GM18873 (cell line): Measurements from ENCODE around the gene NLRP2B.
"Not testable (repeated sequence)": the region's sequence is repeated elsewhere in the genome, so short reads cannot be mapped to it uniquely, and the experiment has no call there.

Experiments used
- ATAC-seq: cut with Tn5 transposase; IDR thresholded peaks from one replicate; pipeline ENCODE4 v1.9.1; 2021; ENCODE audit warnings: mild to moderate bottlenecking, moderate library complexity, moderate number of reproducible peaks; ENCODE audit not compliant: unreplicated experiment, low FRiP score

NLRP2B gene

GRCh38 chrX:57680160-57680559 lies at the start of gene NLRP2B:
Gene NLRP2B (minus strand): TSS chrX:57680260.
- no peak for ATAC-seq

GRCh38 chrX:57725995-57726394 lies 45.9 kb upstream of the NLRP2B start:
- not testable (repeated sequence) for ATAC-seq

GRCh38 chrX:57681341-57681740 lies 1.3 kb upstream of the NLRP2B start:
- ATAC-seq, result no peak

GRCh38 chrX:57678686-57679428 lies 1.2 kb downstream of the NLRP2B start:
- ATAC-seq, result no peak

GRCh38 chrX:57677132-57677858 lies 2.8 kb downstream of the NLRP2B start:
- ATAC-seq, result no peak

GRCh38 chrX:57675320-57675719 lies 4.7 kb downstream of the NLRP2B start:
- ATAC-seq, result no peak

GRCh38 chrX:57674861-57675260 lies 5.2 kb downstream of the NLRP2B start:
- no peak for ATAC-seq

GRCh38 chrX:57669961-57670360 lies 10.1 kb downstream of the NLRP2B start:
- ATAC-seq, result no peak

GRCh38 chrX:57667010-57667409 lies 13.1 kb downstream of the NLRP2B start:
- no peak for ATAC-seq

GRCh38 chrX:57655065-57655464 lies 25.0 kb downstream of the NLRP2B start:
- no peak for ATAC-seq

GRCh38 chrX:57652705-57653104 lies 27.4 kb downstream of the NLRP2B start:
- ATAC-seq, result no peak

GRCh38 chrX:57651169-57651919 lies 28.7 kb downstream of the NLRP2B start:
- ATAC-seq, result no peak

- no peak for ATAC-seq
Measured at GRCh38 chrX:57647020-57647419, 33.0 kb downstream of the NLRP2B start.

GRCh38 chrX:57643698-57644097 lies 36.4 kb downstream of the NLRP2B start:
- no peak for ATAC-seq

GRCh38 chrX:57641338-57641737 lies 38.7 kb downstream of the NLRP2B start:
- no peak for ATAC-seq

- no peak for ATAC-seq
Measured at GRCh38 chrX:57640674-57641016, 39.4 kb downstream of the NLRP2B start.

GRCh38 chrX:57629438-57629837 lies 50.6 kb downstream of the NLRP2B start:
- ATAC-seq, result not testable (repeated sequence)
